Activated effector memory CD4-positive, alpha-beta T cell treated with anti-CD3 and anti-CD28 coated beads, Interleukin-2, amount 50 U/mL, for 16 hours (primary cell): ENCODE measurements around the gene COL25A1.
"Not testable (repeated sequence)": the region's sequence is repeated elsewhere in the genome, so short reads cannot be mapped to it uniquely, and the experiment has no call there.

Source experiments
- DNase-seq: peaks from one replicate; pipeline ENCODE4 v3.0.0-alpha.2; 2020

The COL25A1 gene

DNA sequence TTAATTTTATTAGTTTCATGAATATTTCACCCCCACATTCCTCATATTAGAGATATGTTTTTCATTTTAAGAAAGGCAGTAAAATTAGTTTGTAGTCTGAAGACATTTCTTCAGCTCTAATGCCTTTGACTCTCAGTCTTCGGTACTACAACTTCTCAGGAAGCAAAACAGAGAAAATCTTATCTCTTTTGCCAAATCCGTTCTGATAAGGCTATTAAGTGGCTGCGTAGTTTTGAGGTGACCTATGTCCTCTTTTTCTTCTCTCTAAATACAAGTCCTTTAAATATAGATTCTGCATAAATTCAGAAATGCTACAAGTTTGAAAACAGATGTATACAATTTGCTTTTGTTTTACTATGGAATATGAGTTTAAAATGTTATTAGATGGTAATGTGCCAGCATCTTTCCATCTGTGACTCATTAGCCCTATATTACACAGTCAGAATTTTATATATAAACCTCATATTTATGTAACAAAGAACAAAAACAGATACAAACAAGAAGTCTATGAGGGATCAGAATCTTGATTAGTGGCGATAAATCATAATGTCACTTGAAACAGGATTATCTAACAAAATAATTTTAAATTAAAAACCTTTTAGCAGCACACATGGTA, 358.4 kb downstream of the COL25A1 start:
- DNase-seq: no peak

DNA sequence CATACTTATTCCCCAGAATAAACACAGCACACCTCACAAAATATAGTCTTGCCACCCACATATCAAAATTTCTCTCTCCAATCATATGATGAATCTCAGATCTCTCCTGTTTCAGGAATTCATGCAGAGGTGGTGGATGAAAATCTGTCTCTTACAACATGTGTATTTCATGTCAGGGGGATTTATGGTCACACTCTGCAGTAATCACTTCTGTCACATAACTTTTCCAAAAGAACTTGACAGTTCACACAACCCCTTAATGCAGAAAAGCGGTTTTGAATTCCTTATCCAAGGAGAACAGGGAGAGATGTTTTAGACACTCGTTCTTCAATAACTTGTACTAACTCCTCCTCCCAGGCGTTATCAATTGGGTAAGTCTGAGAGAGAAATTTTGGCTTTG, 359.1 kb downstream of the COL25A1 start:
- DNase-seq: no peak

DNA sequence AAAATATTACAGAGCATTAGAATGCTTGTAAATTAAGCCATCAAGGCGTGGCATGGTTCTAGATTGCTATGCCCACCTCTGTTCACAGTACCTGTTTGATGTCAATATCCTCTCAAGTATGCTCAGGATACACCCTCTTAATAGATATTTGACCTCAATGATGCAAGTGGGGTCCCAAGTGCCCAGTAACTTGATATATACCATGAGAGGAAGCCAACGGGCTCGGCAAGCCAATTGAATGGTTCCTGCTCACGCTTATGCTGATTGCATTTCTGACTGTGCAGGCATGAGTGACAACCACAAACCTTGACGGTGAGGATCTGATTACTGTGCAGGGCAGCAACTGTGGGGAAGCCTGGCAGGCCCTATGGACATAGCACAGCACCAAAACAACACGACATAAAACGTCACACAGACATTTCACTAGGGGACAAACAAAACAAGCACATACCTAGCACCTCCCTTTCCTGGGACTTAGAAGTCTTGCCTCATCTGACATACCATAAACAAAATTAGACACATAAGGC, 360.5 kb downstream of the COL25A1 start:
- DNase-seq: no peak

DNA sequence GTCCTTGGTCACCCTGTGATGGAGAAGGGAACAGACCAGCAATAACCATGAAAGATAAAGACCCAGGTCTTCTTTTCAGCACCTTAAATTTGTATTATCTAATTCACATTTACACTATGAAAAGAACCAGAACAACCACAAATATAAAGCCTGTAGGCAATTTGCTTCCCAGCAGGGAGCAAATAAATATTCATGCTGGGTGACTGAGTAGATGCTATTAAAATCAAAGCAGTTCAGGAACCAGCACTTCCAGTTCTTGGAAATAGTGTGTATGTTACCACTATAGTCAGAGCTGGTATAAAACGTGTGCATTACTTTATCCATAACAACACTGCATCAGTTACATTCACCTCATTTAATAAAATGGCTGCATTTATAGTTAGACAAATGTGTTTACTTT, 361.8 kb downstream of the COL25A1 start:
- no peak for DNase-seq

DNA sequence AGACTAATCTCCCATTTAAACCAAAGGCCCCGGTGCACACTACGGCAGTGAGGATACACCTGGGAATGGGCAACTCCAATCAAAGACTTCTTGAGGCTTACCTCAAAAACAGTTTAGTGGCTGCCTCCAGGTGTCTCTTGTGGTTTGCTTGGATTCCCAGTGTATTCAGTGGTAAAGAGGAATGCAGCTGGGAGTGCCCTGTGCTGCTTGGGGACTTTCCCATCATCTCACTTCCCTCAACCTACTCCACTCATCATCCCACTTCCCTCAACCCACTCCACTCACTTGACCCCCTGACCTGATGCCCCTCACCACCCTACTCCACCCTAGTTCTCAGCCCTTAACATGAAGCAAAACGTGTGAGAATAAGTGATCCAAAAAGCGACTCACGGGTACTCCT, 362.3 kb downstream of the COL25A1 start:
- DNase-seq: no peak

DNA sequence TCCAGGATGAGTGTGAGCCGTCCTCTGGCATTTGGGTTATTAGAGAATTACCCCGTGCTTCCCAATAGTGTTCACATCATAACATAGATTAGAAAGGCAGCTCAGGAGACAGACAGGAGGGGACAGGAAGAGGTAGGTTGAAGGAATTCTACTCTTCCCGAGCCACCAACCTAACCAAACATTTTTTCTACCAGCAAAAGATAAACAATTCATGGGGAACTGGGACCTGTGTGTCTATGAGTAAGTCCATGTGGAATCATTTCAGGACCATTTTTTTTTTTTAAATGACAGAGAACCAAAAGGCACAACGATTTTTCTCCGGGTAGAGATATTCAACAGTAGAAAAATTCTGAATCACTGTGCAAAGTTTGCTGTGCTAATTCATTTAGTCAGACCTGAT, 365.4 kb downstream of the COL25A1 start:
- DNase-seq: no peak

DNA sequence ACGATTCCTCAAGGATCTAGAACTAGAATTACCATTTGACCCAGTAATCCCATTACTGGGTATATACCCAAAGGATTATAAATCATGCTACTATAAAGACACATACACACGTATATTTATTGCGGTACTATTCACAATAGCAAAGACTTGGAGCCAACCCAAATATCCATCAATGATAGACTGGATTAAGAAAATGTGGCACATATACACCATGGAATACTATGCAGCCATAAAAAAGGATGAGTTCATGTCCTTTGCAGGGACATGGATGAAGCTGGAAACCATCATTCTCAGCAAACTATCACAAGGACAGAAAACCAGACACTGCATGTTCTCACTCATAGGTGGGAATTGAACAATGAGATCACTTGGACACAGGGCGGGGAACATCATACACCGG, 368.5 kb downstream of the COL25A1 start:
- not testable (repeated sequence) for DNase-seq

DNA sequence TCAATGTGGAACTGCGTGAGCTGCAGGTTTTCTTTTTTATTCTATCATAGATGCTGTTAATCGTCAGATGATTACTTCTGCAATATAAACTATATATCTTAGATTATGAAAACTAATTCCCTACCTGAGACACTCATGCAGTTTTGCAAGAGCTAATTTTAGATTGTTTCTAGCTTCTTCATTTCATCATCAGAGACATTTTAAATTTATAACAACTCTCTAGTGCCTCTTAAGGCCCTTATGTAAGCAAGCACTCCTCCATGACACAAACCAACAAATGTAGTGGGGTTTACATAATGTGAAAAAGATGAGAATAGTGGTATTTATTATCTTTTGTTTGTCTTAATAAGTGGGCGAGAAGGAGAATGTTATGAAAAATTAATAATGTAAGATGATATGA, 369.4 kb downstream of the COL25A1 start:
- DNase-seq: no peak

DNA sequence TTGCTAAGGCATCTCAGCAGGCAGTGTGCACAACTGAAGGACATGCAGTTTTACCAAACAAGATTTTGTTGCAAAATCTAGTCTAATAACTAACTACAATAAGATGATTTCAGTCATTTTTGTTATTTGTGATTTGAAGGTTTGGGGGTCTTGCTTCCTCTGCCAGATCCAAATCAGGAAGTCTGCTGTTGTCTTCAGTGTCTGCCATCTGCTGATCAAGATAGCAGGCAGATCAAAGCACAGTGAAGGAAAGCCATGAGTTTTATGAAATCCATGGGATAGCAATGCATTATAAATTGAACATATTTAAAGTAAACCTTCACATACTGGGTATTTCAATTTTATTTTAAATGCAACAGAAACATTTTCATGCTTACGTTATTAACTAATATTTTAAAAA, 370.5 kb downstream of the COL25A1 start:
- no peak for DNase-seq

DNA sequence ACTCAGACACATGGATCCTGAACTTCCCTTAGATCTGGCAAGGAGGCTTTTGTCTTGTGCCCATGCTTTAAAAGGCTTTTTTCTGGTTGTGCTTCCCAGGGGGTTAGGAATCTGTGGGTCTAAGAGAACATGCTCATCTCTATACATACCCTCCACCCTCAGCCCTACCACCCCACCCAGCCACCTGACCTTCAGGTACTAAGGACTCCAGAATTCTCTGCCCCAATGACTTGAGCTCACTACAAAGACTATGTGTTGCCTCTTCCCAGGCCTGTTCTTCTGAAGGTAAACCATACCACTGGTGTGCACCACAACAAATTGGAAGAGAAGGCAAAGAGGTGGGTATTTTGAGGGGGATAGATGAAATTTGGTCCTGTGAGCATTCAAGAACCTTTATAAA, 372.3 kb downstream of the COL25A1 start:
- no peak for DNase-seq

DNA sequence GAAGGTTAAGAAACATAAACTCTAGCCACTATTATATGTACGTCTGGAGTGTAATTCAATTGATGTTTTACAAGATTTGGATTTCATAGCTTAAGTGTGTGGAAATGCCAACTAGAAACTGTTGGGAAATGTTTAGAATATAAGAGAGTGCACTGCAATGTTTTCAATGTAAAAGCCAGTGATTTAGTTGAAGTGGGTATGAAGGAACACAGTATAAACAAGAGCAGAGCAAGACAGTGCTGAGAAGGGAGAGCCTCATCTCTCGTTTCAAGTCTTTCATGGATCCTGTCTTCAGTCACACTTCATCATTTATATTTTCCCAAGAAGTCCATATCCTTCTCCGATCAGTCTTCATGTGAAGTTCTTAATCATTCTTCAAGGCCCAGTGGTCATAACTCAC, 375.7 kb downstream of the COL25A1 start:
- no peak for DNase-seq

DNA sequence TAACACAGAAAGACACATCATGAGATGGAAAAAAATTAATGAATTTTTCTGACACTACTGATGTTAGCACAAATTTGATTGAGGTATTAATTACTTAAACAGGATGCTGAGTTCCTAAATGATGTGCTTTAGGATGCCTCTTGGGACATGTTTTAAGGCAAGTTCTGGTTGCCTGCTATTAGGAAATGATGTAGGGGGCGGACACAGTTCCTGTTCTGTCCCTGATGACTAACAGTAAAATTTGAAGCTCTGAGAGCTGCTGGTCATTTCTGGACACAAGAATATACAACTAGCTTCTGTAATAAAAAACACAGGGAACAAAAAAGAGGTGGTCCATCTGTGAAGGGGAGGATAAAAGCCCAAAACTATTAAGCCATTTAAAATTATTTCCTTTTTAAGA, 376.4 kb downstream of the COL25A1 start:
- no peak for DNase-seq

DNA sequence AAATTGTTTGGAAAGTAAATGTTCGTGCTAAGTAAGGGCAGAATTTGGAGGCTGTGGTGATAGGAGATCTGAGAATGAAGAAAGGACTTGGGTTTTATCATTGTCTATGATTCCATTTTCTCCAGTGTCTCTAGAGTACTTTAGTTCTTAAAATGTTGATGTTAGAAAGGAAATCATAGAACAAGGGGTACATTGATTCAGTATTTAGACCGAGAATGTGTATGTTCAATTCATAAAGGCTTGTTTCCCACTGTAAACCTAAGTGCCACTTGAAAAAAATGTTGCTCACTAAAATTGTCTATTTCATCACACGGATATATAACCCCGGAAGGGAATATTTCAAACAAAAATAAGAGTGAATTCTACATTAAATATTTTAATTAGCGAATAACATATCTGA, 380.3 kb downstream of the COL25A1 start:
- no peak for DNase-seq

DNA sequence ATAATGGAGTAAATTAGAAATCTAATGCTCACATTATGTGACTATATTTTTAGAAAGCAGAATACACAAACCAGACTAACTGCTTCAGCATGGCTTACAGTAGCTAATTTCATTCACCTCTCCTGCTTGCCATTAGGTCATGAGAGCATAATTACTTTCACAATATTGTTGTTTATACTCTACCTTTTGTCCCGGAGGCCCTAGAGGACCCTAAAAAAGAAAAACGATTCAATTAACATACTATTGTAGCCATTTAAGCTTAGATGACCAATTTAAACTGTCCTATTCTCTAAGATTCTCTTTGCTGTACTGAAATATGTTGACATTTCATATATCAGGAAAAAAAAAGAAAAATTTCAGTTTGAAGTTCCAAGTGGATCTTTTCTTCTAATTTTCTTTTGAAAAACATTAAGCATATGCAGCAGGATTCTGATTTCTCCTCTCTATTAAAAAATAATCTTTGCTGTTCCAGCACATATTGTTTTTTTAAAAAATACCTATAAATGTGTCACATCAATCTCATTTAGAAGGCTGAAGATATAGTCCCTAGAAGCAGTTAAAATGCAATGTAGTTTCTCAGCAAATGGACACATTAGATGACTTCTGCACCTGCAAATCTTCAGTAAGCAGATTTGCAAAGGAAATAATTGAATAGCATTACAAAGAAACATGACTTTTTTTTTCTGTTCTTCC, 381.9 kb downstream of the COL25A1 start:
- no peak for DNase-seq

DNA sequence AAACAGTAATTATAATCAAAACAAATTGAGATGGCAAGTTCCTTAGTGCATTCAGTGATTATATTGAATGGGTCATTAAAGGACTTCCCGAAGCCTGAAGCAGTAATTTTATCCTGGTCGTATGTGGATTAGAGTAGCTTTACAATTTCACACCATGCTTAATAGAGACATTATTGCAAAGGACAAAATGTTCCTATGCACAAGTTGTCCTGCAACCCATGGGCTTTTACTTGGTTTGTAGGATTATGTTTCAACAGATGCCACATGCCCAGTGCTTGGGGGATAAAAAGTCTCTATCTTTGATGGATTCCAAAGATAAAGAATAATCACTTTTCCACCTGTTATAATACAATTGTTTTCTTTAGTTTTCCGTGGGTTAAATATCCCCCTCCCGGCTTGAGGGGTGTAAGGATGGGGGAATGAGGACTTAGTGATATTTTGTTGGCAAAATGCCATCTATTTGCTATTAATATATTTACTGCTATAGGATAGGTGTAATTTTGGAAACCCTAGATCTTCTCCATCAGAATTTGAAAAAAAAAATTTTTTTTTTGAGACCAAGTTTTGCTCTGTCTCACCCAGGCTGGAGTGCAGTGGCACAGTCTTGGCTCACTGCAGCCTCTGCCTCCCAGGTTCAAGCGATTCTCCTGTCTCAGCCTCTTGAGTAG, 383.1 kb downstream of the COL25A1 start:
- DNase-seq: no peak

DNA sequence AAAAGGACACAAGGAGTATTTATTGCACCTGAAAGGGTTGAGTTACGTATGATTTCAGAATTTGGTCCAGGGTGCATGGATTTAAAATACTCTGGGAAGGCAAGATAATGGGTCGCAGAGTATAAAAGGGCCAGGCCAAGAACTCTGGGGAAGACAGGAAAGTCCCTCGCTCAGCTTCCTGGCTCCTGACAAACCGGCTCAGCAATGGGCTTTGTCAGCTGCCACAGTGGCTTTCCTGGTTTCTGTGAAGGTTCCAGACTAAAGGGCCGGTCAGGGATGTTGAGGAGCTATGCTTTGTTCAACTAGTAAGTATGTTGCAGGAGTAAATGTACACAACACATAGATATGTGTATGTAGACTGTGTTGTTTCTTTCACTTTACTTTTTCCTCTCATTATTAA, 385.2 kb downstream of the COL25A1 start:
- no peak for DNase-seq

DNA sequence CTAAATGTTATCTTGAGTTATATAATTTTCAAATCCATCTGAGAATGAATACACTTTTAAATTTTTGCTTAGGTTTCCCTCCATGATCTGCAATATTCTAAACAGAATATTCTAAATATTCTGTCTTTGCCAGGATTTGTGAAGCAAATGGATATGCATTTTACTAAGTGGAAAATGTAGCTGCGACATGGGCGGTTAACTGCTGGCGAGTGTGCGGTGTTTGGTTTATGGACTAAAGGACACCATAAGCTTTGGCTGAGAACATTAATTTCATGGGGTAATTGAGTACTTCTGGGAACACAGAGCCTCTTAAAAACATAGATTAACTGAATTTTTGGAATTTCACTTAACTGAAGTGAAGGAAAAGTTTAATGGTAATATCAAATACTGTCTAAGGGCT, 385.8 kb downstream of the COL25A1 start:
- DNase-seq: no peak

DNA sequence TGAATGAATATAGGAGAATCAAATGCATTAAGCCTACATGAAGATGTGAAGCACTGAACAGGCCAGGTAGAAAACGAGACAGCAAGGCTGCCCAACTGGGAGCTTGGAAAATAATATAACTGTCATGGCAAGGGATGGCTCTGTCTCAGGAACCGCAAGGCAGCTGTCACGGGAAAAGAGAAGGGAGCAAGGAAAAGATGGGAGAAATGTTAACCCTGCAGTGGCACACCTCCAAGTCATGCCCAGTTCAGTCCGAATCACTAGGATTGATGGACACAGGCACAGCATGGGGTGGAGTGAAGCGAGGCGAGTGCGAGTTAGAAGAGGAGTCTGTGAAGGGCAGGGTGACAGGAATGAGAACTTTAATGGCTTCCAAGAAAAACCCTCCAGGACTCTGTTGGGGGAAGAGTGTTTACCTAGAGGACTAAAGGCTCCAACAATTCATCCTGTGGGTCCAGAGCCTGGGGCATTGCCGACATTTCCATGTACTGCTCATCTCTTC, 395.5 kb downstream of the COL25A1 start:
- no peak for DNase-seq

DNA sequence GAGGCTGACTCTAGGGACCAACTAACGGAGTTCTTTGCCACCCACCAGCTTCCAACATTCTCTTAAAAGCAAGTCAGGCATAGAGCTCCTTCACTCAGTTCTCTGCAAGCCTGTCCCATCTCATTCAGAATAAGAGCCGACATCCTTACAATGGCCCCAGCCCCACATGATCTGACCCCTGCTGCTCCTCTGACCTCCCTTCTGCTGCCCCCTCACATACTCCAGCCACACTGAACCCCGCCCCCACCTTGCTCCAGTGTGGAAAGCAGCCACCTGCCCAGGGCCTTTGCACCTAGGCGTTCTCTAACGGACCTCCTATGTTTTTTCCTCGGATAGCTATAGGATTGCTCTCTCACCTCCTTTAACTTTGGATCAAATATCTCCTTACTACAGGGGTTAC, 396.5 kb downstream of the COL25A1 start:
- DNase-seq: no peak

DNA sequence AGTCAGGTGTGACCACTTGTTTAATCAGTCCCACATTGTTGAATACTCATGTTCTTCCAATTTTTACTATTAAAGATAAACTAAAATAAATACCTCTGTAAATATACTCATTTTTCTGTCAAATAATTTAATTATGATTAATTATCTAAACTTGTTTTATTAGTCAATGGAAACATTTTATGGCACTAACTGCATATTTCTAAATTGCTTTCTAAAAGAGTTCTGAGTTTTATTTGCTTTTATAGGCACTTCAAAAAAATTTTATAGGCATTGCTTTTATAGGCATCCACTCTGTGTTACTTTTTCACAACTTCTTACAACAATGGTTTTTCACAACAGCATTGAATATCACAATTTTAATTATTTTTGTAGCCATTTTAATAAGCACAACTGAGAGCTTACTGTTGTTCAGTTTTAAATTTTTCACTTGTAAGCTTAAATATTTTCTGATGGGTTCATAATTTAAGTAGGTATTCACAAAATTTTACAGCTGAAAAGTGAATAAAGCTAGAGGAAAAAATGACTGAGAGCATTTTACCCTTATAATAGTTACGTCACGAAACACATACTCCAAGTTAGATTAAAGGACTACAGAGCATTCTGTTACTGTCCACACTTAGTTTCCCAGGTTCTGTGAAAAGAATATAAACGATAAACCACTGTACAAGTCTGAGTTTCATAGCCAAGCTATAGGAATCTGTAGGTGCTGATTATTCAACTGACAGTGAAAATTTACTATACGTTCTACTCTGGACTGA, 398.8 kb downstream of the COL25A1 start:
- no peak for DNase-seq

DNA sequence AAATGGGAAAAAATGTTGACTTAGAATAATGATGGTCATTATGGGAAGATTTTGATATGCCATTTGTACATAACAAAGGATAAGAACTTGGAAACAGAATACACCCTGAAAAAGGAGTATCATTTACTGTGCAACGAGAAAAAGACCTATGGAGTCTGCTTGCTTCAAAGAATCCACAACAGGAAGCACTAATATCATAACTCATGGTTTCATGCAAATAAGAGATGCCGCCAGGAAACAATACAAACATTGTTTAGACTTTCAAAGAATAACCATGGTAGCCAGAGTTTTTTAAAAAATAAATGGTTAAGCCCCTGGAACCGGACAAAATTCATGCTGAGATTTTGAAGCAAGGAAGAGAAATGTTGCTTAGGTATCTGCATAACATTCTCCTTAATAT, 399.7 kb downstream of the COL25A1 start:
- no peak for DNase-seq

DNA sequence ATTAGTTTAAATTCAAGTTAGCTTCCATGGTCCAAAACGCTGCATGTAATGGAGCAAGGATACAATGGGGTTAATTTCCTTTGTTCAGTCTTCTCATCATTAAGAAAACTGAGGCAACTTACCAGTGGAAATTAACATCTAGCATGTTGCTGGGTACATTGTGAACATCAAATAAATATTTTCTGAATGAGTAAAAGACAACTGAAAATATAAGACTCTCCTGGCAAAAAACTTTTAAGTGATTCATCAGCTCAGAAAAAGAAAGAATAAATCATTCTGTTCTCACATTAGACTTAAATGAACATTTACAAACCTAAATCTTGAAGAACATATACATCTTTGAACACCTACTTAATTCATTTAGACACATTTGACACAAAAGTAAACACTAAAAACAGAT, 401.2 kb downstream of the COL25A1 start:
- DNase-seq: no peak

DNA sequence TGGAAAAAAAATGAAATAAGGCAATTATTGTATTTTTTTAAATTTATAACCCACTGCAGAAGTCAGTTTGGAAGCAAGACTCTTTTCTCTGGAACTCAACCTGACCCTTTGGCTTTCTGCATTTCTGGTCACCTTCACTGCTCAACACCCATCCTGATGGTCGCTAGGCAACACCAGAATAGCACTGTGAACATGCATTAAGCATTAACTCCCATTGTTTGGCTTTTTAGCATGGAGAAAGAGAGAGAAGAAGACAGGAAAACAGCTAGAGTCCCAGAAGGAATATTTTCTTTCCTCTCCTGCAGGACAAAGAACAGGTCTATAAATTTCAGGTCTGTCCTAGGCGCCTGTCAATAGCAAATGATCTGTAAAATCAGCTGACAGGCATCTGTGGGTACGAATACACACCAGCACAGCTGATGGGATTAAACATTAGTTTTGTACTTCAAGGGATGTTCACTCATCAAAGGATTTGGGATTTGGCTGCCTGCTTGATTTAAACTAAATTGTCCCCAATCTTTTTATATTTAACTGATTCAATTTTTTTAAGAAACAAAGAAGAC, 402.4 kb downstream of the COL25A1 start:
- no peak for DNase-seq
